GM21723 (cell line): Measurements from ENCODE around the gene PDCD7.
"Not testable (repeated sequence)": the region's sequence is repeated elsewhere in the genome, so short reads cannot be mapped to it uniquely, and the experiment has no call there.

Experiments used
- ATAC-seq: cut with Tn5 transposase; IDR thresholded peaks from one replicate; pipeline ENCODE4 v1.9.1; 2021; ENCODE audit warnings: mild to moderate bottlenecking, moderate library complexity; ENCODE audit not compliant: unreplicated experiment

Gene PDCD7

GRCh38 chr15:65133548-65134200 is at the start of gene PDCD7:
Gene PDCD7, minus strand, starts transcription at chr15:65133808. Its CDS starts 27 bp downstream, at chr15:65133781.
- peak; percentile 88 for ATAC-seq

GRCh38 chr15:65182538-65182937 is 48.9 kb upstream of the PDCD7 start:
- ATAC-seq = no peak

GRCh38 chr15:65181582-65182353 is 48.2 kb upstream of the PDCD7 start:
- ATAC-seq = not testable (repeated sequence)

GRCh38 chr15:65180167-65180566 is 46.6 kb upstream of the PDCD7 start:
- ATAC-seq = no peak

- ATAC-seq = no peak
Observed at GRCh38 chr15:65177901-65178300, 44.3 kb upstream of the PDCD7 start.

GRCh38 chr15:65176056-65176455 is 42.4 kb upstream of the PDCD7 start:
- no peak for ATAC-seq

GRCh38 chr15:65175511-65175910 is 41.9 kb upstream of the PDCD7 start:
- ATAC-seq = no peak

GRCh38 chr15:65174509-65174908 is 40.9 kb upstream of the PDCD7 start:
- no peak for ATAC-seq

GRCh38 chr15:65172531-65172930 is 38.9 kb upstream of the PDCD7 start:
- no peak for ATAC-seq

GRCh38 chr15:65171428-65171827 is 37.8 kb upstream of the PDCD7 start:
- no peak for ATAC-seq

GRCh38 chr15:65165875-65166274 is 32.3 kb upstream of the PDCD7 start:
- no peak for ATAC-seq

GRCh38 chr15:65164139-65164538 is 30.5 kb upstream of the PDCD7 start:
- no peak for ATAC-seq

GRCh38 chr15:65163041-65163440 is 29.4 kb upstream of the PDCD7 start:
- no peak for ATAC-seq

GRCh38 chr15:65156692-65157091 is 23.1 kb upstream of the PDCD7 start:
- no peak for ATAC-seq

- ATAC-seq = no peak
Observed at GRCh38 chr15:65154720-65155119, 21.1 kb upstream of the PDCD7 start.

GRCh38 chr15:65147902-65148301 is 14.3 kb upstream of the PDCD7 start:
- no peak for ATAC-seq

GRCh38 chr15:65146438-65146837 is 12.8 kb upstream of the PDCD7 start:
- no peak for ATAC-seq

GRCh38 chr15:65138631-65139030 is 5.0 kb upstream of the PDCD7 start:
- not testable (repeated sequence) for ATAC-seq

- ATAC-seq = not testable (repeated sequence)
Observed at GRCh38 chr15:65137893-65138292, 4.3 kb upstream of the PDCD7 start.

GRCh38 chr15:65137089-65137488 is 3.5 kb upstream of the PDCD7 start:
- not testable (repeated sequence) for ATAC-seq

GRCh38 chr15:65134538-65134937 is 930 bp upstream of the PDCD7 start:
- ATAC-seq = no peak

- peak; percentile 43 for ATAC-seq
Observed at GRCh38 chr15:65132878-65133547, 595 bp downstream of the PDCD7 start.
